K562 (cell line): ENCODE results near the gene GAA. TPM values are rescaled to one million over a fixed set of nuclear protein-coding genes. Genes with fewer than 3 reads are reported as not detected.

Experiments
- ATF1 ChIP-seq, 2 experiments: fragments of 450-650 bp in 1 of 2; IDR thresholded peaks; 2 replicates each; pipeline ENCODE4 v1.6.1; 2016; ENCODE audit warnings: missing compliant biosample characterization in 1 of 2, missing genetic modification characterization in 1 of 2
- BACH1 ChIP-seq: fragments of 200-800 bp; sonication (Bioruptor generic); IDR thresholded peaks from 2 replicates; pipeline ENCODE4 v1.6.1; 2016; ENCODE audit warnings: missing genetic modification characterization, missing compliant biosample characterization
- CREM ChIP-seq: IDR thresholded peaks from 2 replicates; pipeline ENCODE4 v1.6.1; 2014; ENCODE audit warnings: antibody characterized with exemption, low read depth
- CTBP1 ChIP-seq: fragments of 450-650 bp; IDR thresholded peaks from 2 replicates; pipeline ENCODE4 v1.6.1; 2016; ENCODE audit warnings: borderline replicate concordance
- ESRRA ChIP-seq: fragments of 450-650 bp; IDR thresholded peaks from 2 replicates; pipeline ENCODE4 v1.6.1; 2014; ENCODE audit warnings: low read depth, mild to moderate bottlenecking, moderate library complexity, borderline replicate concordance
- JUN ChIP-seq, 2 experiments: sonication (generic) in 1 of 2; formaldehyde crosslinking in 1 of 2; IDR thresholded peaks; 2 replicates each; pipeline versions ENCODE4 v1.6.1 to v1.8.0; 2012 to 2022; ENCODE audit warnings: borderline replicate concordance in 2 of 2, mild to moderate bottlenecking in 2 of 2, improper control_type of control experiment in 1 of 2, low read depth in 1 of 2, low read length in 1 of 2, missing genetic modification reagents in 1 of 2
- SMAD4 ChIP-seq: fragments of 250-450 bp; sonication (Bioruptor Pico); conservative IDR thresholded peaks from 2 replicates; pipeline ENCODE4 v1.8.0; 2021; ENCODE audit warnings: inconsistent platforms, mild to moderate bottlenecking, moderate library complexity
- TARDBP ChIP-seq: fragments of 450-650 bp; IDR thresholded peaks from 2 replicates; pipeline ENCODE4 v1.6.1; 2016
- TCF7 ChIP-seq: sonication (generic); IDR thresholded peaks from 2 replicates; pipeline ENCODE4 v1.6.1; 2016; ENCODE audit warnings: antibody characterized with exemption, borderline replicate concordance
- TRIM24 ChIP-seq, 2 experiments: fragments of 450-650 bp; IDR thresholded peaks; 2 replicates each; pipeline ENCODE4 v1.6.1; 2016
- ZBTB5 ChIP-seq: fragments of 450-650 bp; IDR thresholded peaks from 2 replicates; pipeline ENCODE4 v1.6.1; 2017; ENCODE audit warnings: antibody characterized with exemption
- ZNF639 ChIP-seq, 2 experiments: fragments of 200-800 bp in 1 of 2; sonication (Bioruptor generic) in 1 of 2; sonication (generic) in 1 of 2; formaldehyde crosslinking in 1 of 2; IDR thresholded peaks in 1 of 2; conservative IDR thresholded peaks in 1 of 2; 2 replicates each; pipeline versions ENCODE4 v1.5.0 to v1.6.1; 2016 to 2020; ENCODE audit warnings: missing compliant biosample characterization in 1 of 2, missing genetic modification characterization in 1 of 2, missing genetic modification reagents in 1 of 2
- ZNF766 ChIP-seq: fragments of 200-800 bp; sonication (Bioruptor generic); conservative IDR thresholded peaks from 2 replicates; pipeline ENCODE4 v1.6.1; 2016; ENCODE audit warnings: missing genetic modification characterization, missing compliant biosample characterization
- polyA plus RNA-seq, 8 experiments: library from polyadenylated mRNA; depleted of rRNA in 4 of 8; stranded (reverse) in 5 of 8; unstranded in 3 of 8; fragments of >200 nt; fragmentation: Nextera tagmentation in 2 of 8; fragmentation: Illumina TruSeq in 1 of 8; extraction: Ambion mirVana in 2 of 8; extraction: Trizol in 1 of 8; gene quantifications; 2 replicates each; pipeline versions ENCODE4 v1.2.1 to v1.2.3, GENCODE V29; 2011 to 2014; ENCODE audit warnings: inconsistent platforms in 1 of 8, missing spikeins in 1 of 8
- total RNA-seq, 7 experiments: library from RNA; depleted of rRNA in 6 of 7; stranded (reverse); fragments of >200 nt in 6 of 7; fragmentation: Illumina TruSeq in 2 of 7; extraction: Trizol in 2 of 7; gene quantifications; 2 replicates each; pipeline versions ENCODE4 v1.2.1 to v1.2.3, GENCODE V29; 2011 to 2021; ENCODE audit warnings: low replicate concordance in 1 of 7
- TF ChIP-seq, protein P1 (sequence below), 2 experiments: IDR thresholded peaks; 2 replicates each; pipeline ENCODE4 v1.6.1; 2011; ENCODE audit warnings: borderline replicate concordance in 1 of 2, control low read depth in 1 of 2, low read depth in 1 of 2, low read length in 1 of 2, mild to moderate bottlenecking in 1 of 2, mixed read lengths in 1 of 2, moderate library complexity in 1 of 2; ENCODE audit not compliant: insufficient read depth in 1 of 2, insufficient read length in 1 of 2, poor library complexity in 1 of 2, severe bottlenecking in 1 of 2; ENCODE audit errors: extremely low read depth in 1 of 2
- TF ChIP-seq, protein P2 (sequence below): sonication (generic); formaldehyde crosslinking; IDR thresholded peaks from 2 replicates; pipeline ENCODE4 v1.9.0; 2022; ENCODE audit warnings: mild to moderate bottlenecking, missing genetic modification reagents
- TF ChIP-seq, protein P3 (sequence below), 2 experiments: fragments of 250-450 bp in 1 of 2; fragments of 450-650 bp in 1 of 2; sonication (Bioruptor Pico) in 1 of 2; IDR thresholded peaks; 2 replicates each; pipeline versions ENCODE4 v1.6.1 to v1.8.0; 2016 to 2021; ENCODE audit warnings: mild to moderate bottlenecking in 2 of 2, moderate library complexity in 2 of 2, missing compliant biosample characterization in 1 of 2, missing genetic modification characterization in 1 of 2

Gene GAA
- total and polyA plus RNA-seq, 9 of the 15 experiments (the other 6 are each of a cell fraction or from before 2014, with no cell fraction given) = 0.15 to 6.4 (median 1.7) TPM

DNA sequence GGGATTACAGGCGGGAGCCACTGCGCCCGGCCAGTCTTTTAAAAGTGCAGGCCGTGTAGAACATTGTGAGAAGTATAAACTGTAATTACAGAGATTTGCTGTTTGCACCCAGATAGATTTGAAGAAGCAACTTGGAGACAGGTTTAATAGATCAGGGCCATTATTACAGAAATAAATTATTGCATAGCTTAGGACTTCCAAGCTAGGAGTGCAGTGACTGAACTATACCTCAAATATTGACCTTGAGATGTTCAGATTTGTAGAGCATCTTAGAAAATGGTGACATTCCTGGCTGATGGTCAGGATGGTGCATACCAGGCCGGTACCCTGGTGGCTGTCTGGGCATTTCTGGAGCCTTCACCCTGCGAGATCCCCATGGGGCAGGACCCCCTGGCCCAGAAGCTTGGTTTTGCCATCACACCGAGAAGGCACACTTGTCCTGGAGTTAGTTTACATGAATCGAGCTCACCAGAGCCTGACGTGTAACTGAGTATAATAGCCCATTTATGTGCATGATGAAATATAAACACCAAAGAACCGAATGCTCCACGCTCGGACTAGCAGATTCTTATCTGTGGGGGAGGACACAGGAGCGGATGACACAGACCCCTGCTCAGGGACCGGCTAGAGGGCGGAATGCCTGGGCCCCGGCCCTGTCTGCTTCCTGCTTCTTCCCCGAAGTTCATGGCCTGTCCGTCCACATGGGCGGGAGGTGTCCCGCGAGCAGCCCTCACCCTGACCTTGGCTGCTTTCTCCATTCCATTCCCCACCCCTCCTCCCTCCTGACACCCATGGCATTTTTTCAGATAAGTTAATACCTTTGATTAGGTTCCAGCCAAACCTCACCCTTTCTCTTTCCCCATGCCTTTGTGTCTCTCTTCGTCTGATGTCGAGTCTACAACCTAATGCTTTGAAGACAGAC, 32.8 kb upstream of the GAA start (continued):
- TF ChIP-seq, protein P1, sequence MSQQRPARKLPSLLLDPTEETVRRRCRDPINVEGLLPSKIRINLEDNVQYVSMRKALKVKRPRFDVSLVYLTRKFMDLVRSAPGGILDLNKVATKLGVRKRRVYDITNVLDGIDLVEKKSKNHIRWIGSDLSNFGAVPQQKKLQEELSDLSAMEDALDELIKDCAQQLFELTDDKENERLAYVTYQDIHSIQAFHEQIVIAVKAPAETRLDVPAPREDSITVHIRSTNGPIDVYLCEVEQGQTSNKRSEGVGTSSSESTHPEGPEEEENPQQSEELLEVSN (IDR thresholded peaks at IDR 0.05; ENCODE audit: borderline replicate concordance in 1 of 2, extremely low read depth in 1 of 2, insufficient read depth in 1 of 2, insufficient read length in 1 of 2, low read depth in 1 of 2, low read length in 1 of 2, poor library complexity in 1 of 2, severe bottlenecking in 1 of 2) = peak in 1 of 2 experiments; percentile 8
- no peak for TF ChIP-seq ZNF639 (CRISPR knock-in tag; conservative IDR thresholded peaks at IDR 0.05 in 1 of 2, IDR thresholded peaks at IDR 0.05 in 1 of 2)
- TF ChIP-seq CREM = 0 out of 2 replicates have a peak, but pooled peaks have one; percentile 12
- TF ChIP-seq ESRRA = peak; percentile 55; the same call in 1 of the 2 replicates
- no peak for TF ChIP-seq BACH1
- TF ChIP-seq TRIM24 (IDR thresholded peaks at IDR 0.05) = peak in 1 of 2 experiments; percentile 47; a peak in 1 of 4 replicates
- TF ChIP-seq SMAD4 (CRISPR knock-in tag) = peak; percentile 68
- TF ChIP-seq JUN (IDR thresholded peaks at IDR 0.05; ENCODE audit: borderline replicate concordance, low read depth, low read length) = peak; percentile 59; the same call in 1 of the 2 replicates
- TF ChIP-seq JUN (CRISPR knock-in tag; IDR thresholded peaks at IDR 0.05; ENCODE audit: borderline replicate concordance) = no peak
- 0 out of 2 replicates have a peak, but pooled peaks have one; percentile 26 for TF ChIP-seq ZNF766 (CRISPR knock-in tag)
- TF ChIP-seq, protein P2, sequence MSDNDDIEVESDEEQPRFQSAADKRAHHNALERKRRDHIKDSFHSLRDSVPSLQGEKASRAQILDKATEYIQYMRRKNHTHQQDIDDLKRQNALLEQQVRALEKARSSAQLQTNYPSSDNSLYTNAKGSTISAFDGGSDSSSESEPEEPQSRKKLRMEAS (CRISPR knock-in tag) = peak; percentile 32; the same call in 1 of the 2 replicates
- TF ChIP-seq ZBTB5 = no peak
- TF ChIP-seq CTBP1 = peak; percentile 72; the same call in 1 of the 2 replicates
- TF ChIP-seq, protein P3, sequence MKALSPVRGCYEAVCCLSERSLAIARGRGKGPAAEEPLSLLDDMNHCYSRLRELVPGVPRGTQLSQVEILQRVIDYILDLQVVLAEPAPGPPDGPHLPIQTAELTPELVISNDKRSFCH (CRISPR knock-in tag; IDR thresholded peaks at IDR 0.05) = no peak
- TF ChIP-seq, protein P3 (tag; IDR thresholded peaks at IDR 0.05) = no peak
- TF ChIP-seq TARDBP = 0 out of 2 replicates have a peak, but pooled peaks have one; percentile 47
- TF ChIP-seq ATF1 (CRISPR knock-in tag; IDR thresholded peaks at IDR 0.05) = no peak
- peak; percentile 25; the same call in 1 of the 2 replicates for TF ChIP-seq ATF1 (tag; IDR thresholded peaks at IDR 0.05)
- TF ChIP-seq TCF7 = 0 out of 2 replicates have a peak, but pooled peaks have one; percentile 33
